ENCODE data around the gene VTI1A. TPM values are rescaled to one million over a fixed set of nuclear protein-coding genes. Genes with fewer than 3 reads are reported as not detected.

Gene VTI1A
- total RNA-seq, 3 donors from 2014 or later: 36.2 to 55.9 (median 44.4) TPM

DNA sequence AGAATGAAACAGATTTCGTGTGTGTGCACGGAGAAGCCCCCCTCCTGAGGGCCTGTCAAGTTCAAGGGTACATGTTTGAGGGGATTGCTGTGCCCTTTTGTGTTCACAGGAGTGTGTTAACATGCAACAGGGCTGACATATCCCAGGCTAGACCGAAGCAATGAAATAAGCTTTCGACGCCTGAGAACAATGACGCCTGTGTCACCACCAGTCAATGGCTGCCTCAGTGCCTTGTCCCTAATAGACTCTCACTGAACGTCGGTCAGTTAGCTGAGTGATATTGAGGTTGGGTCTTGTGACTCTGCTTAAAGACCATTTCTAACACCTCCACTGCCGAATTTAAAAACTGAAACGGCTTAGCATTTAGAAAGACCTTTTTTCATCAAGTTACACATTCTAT, 327.8 kb downstream of the VTI1A start:
- intact Hi-C loops (cut with DNase I, micrococcal nuclease): no loop called here
- Histone ChIP-seq H3K4me3 (no peak overlapping the region), H3K9me3 (no peaks in the 10 kb centered on the region), H3K4me1 (ENCODE audit: low read depth) (peaks cover 20% of the 10 kb centered on the region), H3K36me3 (ENCODE audit: low read depth) (no peaks in the 10 kb centered on the region)
- TF ChIP-seq, protein P1, sequence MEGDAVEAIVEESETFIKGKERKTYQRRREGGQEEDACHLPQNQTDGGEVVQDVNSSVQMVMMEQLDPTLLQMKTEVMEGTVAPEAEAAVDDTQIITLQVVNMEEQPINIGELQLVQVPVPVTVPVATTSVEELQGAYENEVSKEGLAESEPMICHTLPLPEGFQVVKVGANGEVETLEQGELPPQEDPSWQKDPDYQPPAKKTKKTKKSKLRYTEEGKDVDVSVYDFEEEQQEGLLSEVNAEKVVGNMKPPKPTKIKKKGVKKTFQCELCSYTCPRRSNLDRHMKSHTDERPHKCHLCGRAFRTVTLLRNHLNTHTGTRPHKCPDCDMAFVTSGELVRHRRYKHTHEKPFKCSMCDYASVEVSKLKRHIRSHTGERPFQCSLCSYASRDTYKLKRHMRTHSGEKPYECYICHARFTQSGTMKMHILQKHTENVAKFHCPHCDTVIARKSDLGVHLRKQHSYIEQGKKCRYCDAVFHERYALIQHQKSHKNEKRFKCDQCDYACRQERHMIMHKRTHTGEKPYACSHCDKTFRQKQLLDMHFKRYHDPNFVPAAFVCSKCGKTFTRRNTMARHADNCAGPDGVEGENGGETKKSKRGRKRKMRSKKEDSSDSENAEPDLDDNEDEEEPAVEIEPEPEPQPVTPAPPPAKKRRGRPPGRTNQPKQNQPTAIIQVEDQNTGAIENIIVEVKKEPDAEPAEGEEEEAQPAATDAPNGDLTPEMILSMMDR (IDR thresholded peaks at IDR 0.05): no peak
- DNase-seq (no peak), ATAC-seq (no peak)

DNA sequence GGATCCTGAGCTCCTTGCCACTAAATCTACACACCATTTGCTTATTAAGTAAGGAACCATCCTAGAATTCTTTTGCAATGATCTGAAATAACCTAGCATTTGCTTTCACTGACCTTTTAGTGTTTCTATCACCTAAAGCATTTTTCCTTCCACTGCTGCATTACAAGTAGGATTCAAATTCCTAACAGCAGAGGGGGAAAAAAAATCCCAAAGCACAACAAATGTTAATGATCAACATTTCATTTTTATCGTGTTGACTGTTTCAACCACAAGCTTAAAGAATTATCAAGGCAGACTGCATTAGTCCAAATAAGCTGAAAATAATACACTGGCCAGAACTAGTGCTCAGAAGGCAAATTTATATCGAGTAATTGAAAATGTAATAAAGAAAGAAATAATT, 328.4 kb downstream of the VTI1A start:
- no peak for ATAC-seq
- Histone ChIP-seq H3K4me3 (no peak overlapping the region), H3K4me1 (ENCODE audit: low read depth) (peaks cover 21% of the 10 kb centered on the region), H3K36me3 (ENCODE audit: low read depth) (no peaks in the 10 kb centered on the region), H3K9me3 (no peaks in the 10 kb centered on the region)
- TF ChIP-seq, protein P1 (IDR thresholded peaks at IDR 0.05): no peak
- intact Hi-C loops (cut with DNase I, micrococcal nuclease): no loop called here
- DNase-seq: no peak

GRCh38 chr10:112775892-112776674, 329.1 kb downstream of the VTI1A start:
- DNase-seq (peak in 1 of 3 donors; percentile 25), ATAC-seq (peak; percentile 64)
- TF ChIP-seq, protein P1 (IDR thresholded peaks at IDR 0.05): no peak
- no peaks in the 10 kb centered on the region for H3K36me3 ChIP-seq (ENCODE audit: low read depth)
- intact Hi-C loops (cut with DNase I, micrococcal nuclease): no loop called here
- no peak overlapping the region for H3K4me3 ChIP-seq
- peaks cover 21% of the 10 kb centered on the region for H3K4me1 ChIP-seq (ENCODE audit: low read depth)
- no peaks in the 10 kb centered on the region for H3K9me3 ChIP-seq

- Histone ChIP-seq H3K9me3 (no peaks in the 10 kb centered on the region), H3K4me1 (ENCODE audit: low read depth) (peaks cover 21% of the 10 kb centered on the region)
- TF ChIP-seq, protein P1 (IDR thresholded peaks at IDR 0.05): no peak
Measured at GRCh38 chr10:112778579-112778978, 331.6 kb downstream of the VTI1A start.

DNA sequence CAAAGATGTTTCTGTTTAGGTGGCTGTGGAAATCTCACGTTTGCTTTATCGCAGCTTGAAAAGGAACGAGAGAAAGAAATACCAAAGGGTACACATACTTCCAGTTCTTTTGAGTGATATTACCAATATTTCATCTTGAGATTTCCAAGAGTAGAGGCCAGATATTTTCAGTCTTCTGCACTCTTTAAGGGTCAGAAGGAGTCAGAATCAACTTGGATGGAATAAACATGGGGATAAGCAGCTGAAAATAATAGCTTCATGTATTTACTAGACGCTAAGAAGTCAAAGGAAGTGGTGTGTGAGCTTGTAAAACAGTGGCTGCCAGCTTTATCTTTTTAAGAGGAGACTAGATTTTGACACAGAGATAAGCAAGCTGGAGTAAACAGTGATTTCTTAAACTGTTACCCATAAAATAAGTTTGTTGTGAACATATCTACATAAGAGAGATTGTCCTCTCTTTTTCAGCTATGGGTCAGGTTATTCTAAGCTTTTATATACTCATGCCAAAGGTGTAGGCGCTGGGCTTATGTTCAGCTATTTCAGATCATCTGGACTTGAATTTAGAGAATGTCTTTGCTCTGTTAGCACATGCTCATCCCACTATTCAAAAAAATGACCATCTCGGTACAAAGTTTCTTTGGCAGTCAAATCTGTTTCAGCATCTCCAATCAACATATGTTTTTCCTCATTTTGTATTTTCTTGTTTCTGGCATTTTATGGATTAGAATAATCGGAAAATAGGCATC, 332.2 kb downstream of the VTI1A start:
- TF ChIP-seq, protein P1 (IDR thresholded peaks at IDR 0.05): no peak
- Histone ChIP-seq H3K36me3 (ENCODE audit: low read depth) (no peaks in the 10 kb centered on the region), H3K4me1 (ENCODE audit: low read depth) (peaks cover 21% of the 10 kb centered on the region), H3K9me3 (no peaks in the 10 kb centered on the region), H3K4me3 (no peak overlapping the region)
- ATAC-seq (peak; percentile 53), DNase-seq (no peak)
- intact Hi-C loops (cut with DNase I, micrococcal nuclease): no loop called here

More at GRCh38 chr10:112778579-112778978, 331.6 kb downstream of the VTI1A start:
- no peaks in the 10 kb centered on the region for H3K36me3 ChIP-seq (ENCODE audit: low read depth)
- intact Hi-C loops (cut with DNase I, micrococcal nuclease): no loop called here
- DNase-seq: no peak
- ATAC-seq: peak; percentile 58
- H3K4me3 ChIP-seq: no peak overlapping the region
